HT1080 (cell line): ENCODE results near the gene ZBED4. TPM values are rescaled to one million over a fixed set of nuclear protein-coding genes. Genes with fewer than 3 reads are reported as not detected.

Source experiments
- DNase-seq: peaks from one replicate; pipeline ENCODE4 v3.0.0-alpha.2; 2015; ENCODE audit warnings: low read depth
- small RNA-seq: library from RNA; depleted of rRNA; stranded (forward); fragments of <200 nt; gene quantifications from one replicate; pipeline ENCODE3, GENCODE V24; 2014
- total RNA-seq: library from RNA; depleted of rRNA; stranded (reverse); fragments of >200 nt; shearing (Covaris generic); gene quantifications from 2 replicates; pipeline ENCODE4 v1.2.3, GENCODE V29; 2014; rRNA removed

The ZBED4 gene
- total RNA-seq, 1 experiment from 2014 or later: 15.1 TPM

DNA sequence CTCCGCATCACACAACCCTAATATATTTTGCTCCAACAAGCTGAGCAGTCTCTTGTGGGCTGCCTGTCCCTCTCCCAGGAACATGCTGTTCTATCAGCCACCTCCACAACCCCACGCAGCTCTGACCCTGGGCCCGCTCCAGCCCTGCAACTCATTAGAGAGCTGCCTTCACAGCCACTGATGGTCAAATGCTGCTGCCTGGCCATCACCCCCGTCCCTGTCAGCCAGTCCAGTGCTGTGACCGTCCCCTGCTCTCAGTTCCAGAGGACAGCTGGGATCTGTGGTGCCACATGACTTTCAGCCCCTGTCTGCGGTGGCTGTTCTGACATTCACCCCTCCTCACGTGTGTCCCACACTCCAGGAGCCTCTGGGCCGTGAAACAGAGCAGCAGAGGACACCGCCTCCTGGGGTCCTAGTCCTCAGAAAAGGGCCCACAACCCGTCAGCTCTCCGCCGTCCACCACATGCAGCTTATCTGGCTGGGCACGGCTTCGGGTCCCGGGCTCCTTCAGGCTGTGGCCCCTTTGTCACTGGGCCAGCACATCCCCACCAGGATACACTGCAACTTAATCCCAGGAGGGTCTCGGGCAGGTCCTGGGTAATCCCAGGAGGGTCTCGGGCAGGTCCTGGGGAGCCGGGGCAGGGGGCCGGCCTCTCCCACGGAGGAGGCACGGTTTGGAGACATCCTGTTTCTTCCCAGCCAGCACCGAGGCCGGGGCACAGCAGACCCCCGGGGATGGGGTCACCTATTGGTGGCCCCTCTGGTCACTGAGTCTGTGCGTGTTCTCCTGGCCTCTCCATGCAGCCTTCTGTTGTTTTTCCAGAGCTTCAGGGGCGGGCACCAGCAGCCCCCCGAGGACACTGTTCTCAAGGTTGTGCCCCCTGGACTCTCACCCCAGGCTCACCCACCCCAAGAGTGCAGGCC, 79.9 kb downstream of the ZBED4 start:
- no peak for DNase-seq

DNA sequence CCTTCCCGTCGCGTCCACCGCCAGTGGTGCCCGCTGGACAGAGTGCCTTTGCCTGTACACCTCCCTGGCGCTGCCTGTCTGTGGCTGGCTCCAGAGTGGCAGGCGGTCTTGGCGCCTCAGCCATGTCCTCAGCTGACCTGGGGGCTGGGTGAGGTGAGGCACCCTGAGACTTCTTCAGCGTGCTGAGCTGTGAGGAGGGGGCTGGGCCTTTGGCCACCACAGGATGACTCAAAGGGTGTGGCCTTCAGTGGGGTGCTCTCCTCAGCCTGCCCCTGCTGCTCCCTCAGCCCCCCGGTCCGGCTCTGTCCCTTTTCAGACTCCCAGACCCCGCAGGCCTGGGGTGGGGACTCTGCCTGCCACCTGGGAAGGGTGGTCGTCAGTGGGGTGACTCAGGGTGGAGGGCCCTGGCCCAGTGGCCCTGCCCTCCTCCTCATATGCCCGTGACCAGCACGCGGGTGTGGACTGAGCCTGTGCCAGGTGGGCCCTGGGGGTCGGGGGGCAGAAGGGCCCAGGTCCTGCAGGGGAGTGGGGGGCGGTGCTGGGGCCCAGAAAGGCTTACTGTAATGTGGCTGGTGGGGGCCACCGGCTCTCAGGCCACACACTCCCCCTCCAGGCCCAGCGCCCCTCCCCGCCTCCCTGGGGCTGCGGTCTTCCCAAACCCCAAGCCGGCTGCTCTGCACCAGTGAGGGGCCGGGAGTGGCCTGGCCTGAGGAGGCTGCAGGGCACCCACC, 80.7 kb downstream of the ZBED4 start:
- peak; percentile 74 for DNase-seq

DNA sequence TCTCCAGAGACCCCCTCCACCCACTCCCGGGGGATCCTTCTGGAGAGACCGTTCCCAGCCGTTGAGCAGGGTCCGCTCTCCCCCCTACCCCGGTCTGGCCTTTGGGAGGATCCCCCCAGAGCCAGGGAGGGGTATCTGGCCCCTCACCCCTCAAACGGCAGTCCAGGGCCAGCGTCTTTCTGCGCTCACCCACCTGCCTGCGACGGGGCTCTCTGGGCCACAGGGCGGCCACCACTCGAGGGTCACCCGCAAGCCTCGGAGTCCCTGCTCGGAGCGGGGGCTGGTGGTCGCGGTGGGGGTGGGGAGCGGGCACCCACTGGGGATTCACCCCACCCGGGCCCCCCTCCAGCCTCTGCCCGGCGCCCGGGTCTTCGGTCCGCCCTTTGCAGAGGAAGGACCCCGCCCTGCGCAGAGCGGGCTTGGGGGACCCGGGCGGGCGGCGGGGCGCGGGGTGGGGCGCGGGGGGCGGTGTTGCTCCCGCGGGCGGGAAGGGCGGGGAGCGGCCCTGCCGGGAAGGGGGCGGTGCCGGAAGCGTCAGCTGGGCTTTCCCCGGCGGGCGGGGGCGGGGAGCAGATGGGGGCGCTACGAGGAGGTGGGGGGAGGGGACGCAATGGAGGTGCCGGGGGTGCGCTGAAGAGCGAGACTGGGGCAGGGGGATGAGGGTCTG, 81.4 kb downstream of the ZBED4 start:
- no peak for DNase-seq

- no peak for DNase-seq
Observed at GRCh38 chr22:49935561-49935960, 81.9 kb downstream of the ZBED4 start.

DNA sequence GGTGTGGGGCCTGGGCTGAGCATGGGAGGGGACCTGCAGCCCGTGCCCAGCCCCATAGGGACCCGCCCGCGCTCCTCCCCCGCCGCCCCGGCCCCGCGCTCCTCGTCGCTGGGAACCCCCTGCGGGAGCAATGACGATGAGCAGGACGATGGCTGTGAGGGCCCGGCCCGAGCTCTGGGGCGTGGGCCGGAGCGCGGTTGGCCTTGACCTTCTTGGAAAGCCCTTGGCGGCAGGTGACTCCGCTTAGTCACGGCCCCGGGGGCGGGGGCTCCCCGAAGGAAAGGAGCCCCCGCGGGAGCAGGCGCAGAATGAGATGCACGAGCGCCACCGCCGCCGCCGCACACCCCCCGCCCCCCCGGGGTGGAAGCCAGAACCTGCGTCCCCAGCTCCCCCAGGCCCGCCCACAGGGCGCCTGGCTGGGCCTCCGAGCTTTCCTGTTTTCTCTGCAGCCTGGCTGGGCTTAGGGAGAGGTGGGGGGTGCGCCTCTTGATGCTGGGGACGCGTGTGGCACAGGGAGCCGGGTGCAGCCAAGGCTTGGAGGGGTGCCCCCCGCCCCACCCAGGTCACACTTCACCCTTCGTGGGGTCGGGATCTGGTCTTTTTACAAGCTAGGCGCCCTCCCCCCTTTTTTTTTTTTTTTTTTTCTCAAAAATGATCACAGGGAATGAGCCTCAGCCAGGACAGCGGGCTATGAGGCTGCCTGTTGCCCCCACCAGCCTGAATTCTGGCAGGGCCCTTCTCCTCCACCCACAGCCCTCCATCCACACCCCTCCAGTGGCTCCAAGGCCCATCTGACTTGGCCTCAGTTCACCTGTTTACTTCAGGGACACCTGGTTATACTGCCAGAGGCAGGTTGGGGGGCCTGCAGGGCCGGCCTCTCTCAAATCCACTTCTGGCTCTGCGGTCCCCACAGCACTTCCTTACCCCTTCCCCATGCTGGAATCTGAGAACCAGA, 82.7 kb downstream of the ZBED4 start:
- DNase-seq: peak; percentile 85

DNA sequence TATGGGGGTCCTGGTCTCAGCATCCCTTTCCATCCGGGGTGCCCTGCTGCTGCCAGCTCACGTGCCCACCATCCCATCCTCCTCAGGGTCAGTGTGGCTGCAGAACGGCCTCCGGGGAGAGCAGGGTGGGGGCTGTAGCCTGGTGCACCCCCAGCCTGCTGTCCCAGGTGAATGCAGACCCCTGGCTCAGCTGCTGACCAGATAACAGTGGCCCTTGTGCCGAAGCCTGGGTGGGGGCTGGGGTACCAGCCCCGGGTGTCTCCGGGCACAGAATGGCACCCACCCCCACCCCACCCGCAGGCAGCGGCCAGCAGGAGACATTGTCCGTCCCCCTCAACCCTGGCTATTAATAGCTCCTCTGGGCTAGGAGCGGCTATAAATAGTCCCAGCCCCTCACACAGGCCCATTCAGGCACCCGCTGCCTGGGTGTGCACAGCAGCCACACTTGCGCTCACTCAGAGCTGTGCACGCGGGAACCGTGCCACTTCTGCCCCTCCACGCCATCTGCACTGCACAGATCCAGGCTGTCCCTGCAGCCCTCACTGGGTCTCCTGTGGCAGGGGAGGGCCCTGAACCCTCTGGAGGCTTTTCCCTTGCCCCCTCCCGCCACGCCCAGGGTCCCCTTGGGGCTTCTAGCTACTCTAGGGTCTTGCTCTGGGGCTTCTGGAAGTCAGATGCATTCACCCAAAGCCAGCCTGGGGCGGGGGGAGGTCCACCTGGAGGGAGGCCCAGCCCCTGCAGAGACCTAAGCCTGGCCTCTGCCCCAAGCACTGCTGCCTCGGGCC, 83.5 kb downstream of the ZBED4 start:
- DNase-seq: no peak

DNA sequence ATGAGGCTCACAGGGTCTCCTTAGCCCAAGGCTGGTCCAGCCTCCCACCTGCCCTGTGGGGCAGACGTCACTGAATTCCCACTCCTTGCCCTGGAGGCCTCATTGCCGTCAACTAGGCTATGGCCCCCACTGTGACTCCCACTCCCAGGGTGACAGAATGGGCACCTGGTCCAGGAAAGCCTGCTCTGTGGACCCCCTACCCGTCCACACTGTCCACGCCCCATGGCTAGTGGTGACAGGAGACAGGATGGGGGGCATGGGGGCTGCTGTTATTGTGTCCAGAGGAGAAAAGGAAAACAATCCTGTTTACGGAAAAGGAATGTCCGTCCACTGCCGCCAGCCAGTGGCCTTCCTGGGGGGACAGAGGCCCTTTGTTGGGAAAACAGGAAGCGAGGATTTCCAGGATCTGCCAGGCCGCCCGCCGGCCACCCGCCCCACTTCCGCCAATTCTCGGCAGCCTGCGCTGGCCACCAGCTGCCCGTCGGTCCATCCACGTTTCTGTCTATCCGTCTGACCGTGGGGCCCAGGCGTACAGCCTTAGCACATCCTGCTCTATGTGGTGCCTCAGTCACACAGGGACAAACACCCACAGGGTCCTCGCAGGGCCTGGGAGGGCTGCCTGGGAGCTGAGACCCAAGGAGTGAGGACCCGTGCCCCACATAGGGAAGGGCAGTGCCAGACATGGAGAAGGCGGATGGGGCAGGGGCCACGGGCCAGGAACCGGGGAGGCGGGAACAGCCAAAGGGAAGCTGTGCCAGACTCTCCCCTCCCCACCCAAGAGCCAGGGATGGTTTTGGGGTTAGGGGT, 84.3 kb downstream of the ZBED4 start:
- no peak for DNase-seq

DNA sequence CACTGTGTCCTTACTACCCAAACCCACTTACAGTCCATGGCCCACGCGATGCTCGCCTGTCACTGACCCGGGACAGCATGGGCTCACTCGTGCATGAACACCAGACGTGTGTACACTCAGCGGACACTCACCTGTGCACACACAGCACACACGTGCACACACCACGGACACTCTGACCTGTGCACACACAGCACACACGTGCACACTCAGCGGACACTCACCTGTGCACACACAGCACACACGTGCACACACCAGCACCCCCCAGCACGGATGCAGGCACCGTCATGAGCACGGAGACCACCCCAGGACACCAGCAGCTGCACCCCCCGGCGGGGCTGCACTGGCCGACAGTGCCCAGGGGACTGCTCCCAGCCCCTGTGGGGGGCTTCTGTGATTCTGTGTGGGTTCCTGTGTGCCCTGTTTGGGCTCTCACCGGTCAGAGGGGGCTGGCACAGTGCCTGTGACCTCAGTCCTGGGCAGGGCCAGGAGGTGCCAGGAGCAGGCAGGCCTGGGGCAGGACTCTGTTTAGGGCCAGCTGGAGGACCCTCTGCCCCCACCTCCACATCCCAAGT, 85.0 kb downstream of the ZBED4 start:
- DNase-seq: no peak

Small RNA genes within 50 kb of the gene (small RNA-seq; reads per million reads assigned to genes)
- gene AL117328.1 (not detected), gene RF00017 (not detected)

Other genes starting within 250 kb of the ZBED4 start
- 11.6 and 14.4 TPM in 2 replicates for gene BRD1, start 26.0 kb upstream of the ZBED4 start, total RNA-seq
- 21.7 and 23.1 TPM in 2 replicates for gene ALG12, start 64.6 kb downstream of the ZBED4 start, total RNA-seq
- gene CRELD2, start 64.8 kb downstream of the ZBED4 start, total RNA-seq: 38.7 and 53.1 TPM in 2 replicates
- gene PIM3, start 106.9 kb downstream of the ZBED4 start, total RNA-seq: 56.8 and 58.1 TPM in 2 replicates
- gene IL17REL, start 158.9 kb downstream of the ZBED4 start, total RNA-seq: not detected in 2 replicates
- gene TTLL8, start 204.5 kb downstream of the ZBED4 start, total RNA-seq: not detected in 2 replicates
- 0.10 TPM in 1 of 2 replicates, not detected in the other for gene MLC1, start 231.6 kb downstream of the ZBED4 start, total RNA-seq
- not detected in 2 replicates for gene MOV10L1, start 236.2 kb downstream of the ZBED4 start, total RNA-seq